A673 (cell line): ENCODE measurements around the gene GABRG3.

Experiments used
- CTCF ChIP-seq: fragments of 300-800, 200-600 bp; sonication (generic); conservative IDR thresholded peaks from 2 replicates; pipeline ENCODE4 v1.5.1; 2017; ENCODE audit warnings: low read depth, mild to moderate bottlenecking, antibody characterized with exemption, low read length, moderate library complexity, mixed read lengths
- EZH2 ChIP-seq: fragments of 200-600 bp; sonication (generic); IDR thresholded peaks from 2 replicates; pipeline ENCODE4 v1.6.1; 2017; ENCODE audit warnings: borderline replicate concordance, low read depth, mild to moderate bottlenecking, mixed read lengths, antibody characterized with exemption, low read length; ENCODE audit not compliant: poor library complexity, severe bottlenecking

GRCh38 chr15:27064080-27064479 is 93.1 kb downstream of the GABRG3 start:
- TF ChIP-seq CTCF: no peak
- TF ChIP-seq EZH2: no peak
